HG03520 (cell line): ENCODE data around the gene ASAH2.

Source experiments
- ATAC-seq: cut with Tn5 transposase; IDR thresholded peaks from one replicate; pipeline ENCODE4 v1.9.1; 2021; ENCODE audit warnings: mild to moderate bottlenecking, moderate library complexity; ENCODE audit not compliant: unreplicated experiment

The ASAH2 gene

DNA sequence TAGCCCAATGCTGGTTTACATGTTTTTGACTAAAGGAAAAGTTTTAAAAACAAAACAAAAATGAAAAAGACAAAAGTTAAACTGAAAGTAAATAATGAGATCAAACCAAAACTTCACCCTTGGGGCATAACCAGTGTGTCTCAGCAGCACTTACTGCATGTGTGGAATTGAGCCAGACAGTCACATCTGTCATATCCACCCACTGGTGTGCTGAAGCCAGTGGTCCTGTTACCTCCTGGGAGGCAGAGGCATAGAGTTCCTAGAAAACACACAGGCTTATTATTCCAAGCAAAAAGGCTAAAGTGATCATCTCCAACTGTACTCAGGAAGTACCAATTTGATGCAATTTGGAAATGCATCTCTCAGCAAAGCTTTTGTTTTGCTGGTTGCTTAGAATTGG, 40.4 kb downstream of the ASAH2 start:
- ATAC-seq = no peak
